BE2C (cell line): ENCODE measurements around the gene MPP3.
A peak's percentile ranks its signal among the peaks of the same experiment; 100 is the strongest.

Experiments used
- DNase-seq: peaks from one replicate; pipeline ENCODE4 v3.0.0-alpha.2; 2020
- H3K27me3 ChIP-seq: fragments of 250-450 bp; sonication (Bioruptor Pico); 2 replicates; pipeline ENCODE4 v1.5.1; 2020; ENCODE audit warnings: mild to moderate bottlenecking
- H3K36me3 ChIP-seq: fragments of 250-450 bp; sonication (Bioruptor Pico); 2 replicates; pipeline ENCODE4 v1.5.1; 2020; ENCODE audit warnings: mild to moderate bottlenecking
- H3K4me1 ChIP-seq: fragments of 250-450 bp; sonication (Bioruptor Pico); 2 replicates; pipeline ENCODE4 v1.5.1; 2020
- H3K4me3 ChIP-seq: 2 replicates; pipeline ENCODE4 v1.5.1; 2011; ENCODE audit warnings: low read depth, low read length
- H3K9me3 ChIP-seq: fragments of 250-450 bp; sonication (Bioruptor Pico); 2 replicates; pipeline ENCODE4 v1.5.1; 2020
- TF ChIP-seq, protein P1 (sequence below): IDR thresholded peaks from 2 replicates; pipeline ENCODE4 v1.5.1; 2012; ENCODE audit warnings: mild to moderate bottlenecking, low read depth, low read length

The MPP3 gene

GRCh38 chr17:43841282-43841681 lies 8.3 kb upstream of the MPP3 start:
- H3K4me3 ChIP-seq = no peak overlapping the region
- H3K9me3 ChIP-seq = no peaks in the 10 kb centered on the region
- H3K36me3 ChIP-seq = no peaks in the 10 kb centered on the region
- 0 out of 2 replicates have a peak, but pooled peaks cover 3% of the 10 kb centered on the region for H3K27me3 ChIP-seq
- H3K4me1 ChIP-seq = peaks cover 5% of the 10 kb centered on the region
- no peak for DNase-seq
- TF ChIP-seq, protein P1, sequence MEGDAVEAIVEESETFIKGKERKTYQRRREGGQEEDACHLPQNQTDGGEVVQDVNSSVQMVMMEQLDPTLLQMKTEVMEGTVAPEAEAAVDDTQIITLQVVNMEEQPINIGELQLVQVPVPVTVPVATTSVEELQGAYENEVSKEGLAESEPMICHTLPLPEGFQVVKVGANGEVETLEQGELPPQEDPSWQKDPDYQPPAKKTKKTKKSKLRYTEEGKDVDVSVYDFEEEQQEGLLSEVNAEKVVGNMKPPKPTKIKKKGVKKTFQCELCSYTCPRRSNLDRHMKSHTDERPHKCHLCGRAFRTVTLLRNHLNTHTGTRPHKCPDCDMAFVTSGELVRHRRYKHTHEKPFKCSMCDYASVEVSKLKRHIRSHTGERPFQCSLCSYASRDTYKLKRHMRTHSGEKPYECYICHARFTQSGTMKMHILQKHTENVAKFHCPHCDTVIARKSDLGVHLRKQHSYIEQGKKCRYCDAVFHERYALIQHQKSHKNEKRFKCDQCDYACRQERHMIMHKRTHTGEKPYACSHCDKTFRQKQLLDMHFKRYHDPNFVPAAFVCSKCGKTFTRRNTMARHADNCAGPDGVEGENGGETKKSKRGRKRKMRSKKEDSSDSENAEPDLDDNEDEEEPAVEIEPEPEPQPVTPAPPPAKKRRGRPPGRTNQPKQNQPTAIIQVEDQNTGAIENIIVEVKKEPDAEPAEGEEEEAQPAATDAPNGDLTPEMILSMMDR = no peak

DNA sequence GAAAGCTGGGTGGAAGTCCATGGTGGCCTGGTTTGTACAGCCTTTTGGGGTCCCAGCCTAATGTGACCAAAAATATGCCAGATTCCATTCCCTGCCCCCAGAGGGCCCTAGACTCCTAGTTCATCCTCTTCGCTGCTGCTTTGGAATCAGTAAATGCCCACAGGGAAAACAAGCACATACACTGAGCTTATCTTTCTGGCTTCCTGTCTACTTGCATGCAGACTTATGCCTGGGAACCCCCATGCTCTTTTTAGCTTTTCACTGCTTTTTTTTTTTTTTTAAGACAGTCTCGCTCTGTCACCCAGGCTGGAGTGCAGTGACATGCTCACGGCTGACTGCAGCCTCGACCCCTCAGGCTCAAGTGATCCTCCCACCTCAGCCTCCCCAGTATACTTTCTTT lies 7.9 kb upstream of the MPP3 start:
- no peak overlapping the region for H3K4me3 ChIP-seq
- TF ChIP-seq, protein P1 = peak; percentile 66
- H3K9me3 ChIP-seq = no peaks in the 10 kb centered on the region
- H3K27me3 ChIP-seq = 0 out of 2 replicates have a peak, but pooled peaks cover 3% of the 10 kb centered on the region
- peak; percentile 52 for DNase-seq
- no peaks in the 10 kb centered on the region for H3K36me3 ChIP-seq
- H3K4me1 ChIP-seq = peaks cover 5% of the 10 kb centered on the region

DNA sequence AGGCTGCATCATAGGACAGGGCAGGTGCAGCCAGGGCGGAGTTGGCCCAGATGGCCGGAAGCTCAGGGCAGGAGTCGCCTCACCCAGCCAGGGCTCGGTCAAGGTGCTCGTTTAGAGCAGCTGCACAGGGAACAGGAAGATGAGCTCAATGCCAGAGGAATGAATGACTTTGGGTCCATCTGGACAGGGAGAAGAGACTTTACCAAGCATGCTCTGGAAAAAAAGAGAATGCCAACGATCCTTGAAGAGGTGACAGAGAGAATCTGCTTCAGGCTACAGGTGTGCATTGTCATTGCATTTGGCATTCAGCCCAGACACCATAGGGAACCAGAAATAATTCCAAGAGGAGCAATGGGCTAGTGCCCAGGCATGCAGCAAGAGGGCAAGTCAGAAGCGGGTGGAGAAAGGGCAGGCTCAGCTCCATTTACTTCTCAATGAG lies 6.7 kb upstream of the MPP3 start:
- Histone ChIP-seq H3K27me3 (0 out of 2 replicates have a peak, but pooled peaks cover 3% of the 10 kb centered on the region), H3K4me1 (peaks cover 5% of the 10 kb centered on the region), H3K4me3 (no peak overlapping the region), H3K36me3 (no peaks in the 10 kb centered on the region), H3K9me3 (no peaks in the 10 kb centered on the region)
- peak; percentile 31 for DNase-seq
- TF ChIP-seq, protein P1 = no peak

DNA sequence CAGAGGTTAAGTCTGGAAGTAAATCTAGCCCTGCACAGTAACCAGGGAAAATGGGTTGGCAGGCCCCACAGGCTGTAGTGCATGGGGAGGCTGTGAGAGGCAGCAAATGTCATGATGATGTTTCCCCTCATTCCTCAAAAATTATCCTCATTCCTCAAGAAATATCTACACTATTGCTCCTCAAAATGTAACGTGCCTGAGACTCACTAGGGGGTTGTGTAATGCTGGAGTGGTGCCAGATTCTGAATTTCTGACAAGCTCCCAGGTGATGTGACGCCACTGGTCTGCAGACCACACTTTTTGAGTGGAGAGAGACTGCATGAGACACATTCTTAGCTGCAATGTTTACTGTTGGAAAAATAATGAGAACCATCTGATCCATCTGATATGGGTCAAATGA lies 1.2 kb upstream of the MPP3 start:
- TF ChIP-seq, protein P1 = no peak
- Histone ChIP-seq H3K4me1 (no peaks in the 10 kb centered on the region), H3K27me3 (peaks cover 7% of the 10 kb centered on the region), H3K9me3 (no peaks in the 10 kb centered on the region), H3K36me3 (no peaks in the 10 kb centered on the region), H3K4me3 (no peak overlapping the region)
- no peak for DNase-seq

DNA sequence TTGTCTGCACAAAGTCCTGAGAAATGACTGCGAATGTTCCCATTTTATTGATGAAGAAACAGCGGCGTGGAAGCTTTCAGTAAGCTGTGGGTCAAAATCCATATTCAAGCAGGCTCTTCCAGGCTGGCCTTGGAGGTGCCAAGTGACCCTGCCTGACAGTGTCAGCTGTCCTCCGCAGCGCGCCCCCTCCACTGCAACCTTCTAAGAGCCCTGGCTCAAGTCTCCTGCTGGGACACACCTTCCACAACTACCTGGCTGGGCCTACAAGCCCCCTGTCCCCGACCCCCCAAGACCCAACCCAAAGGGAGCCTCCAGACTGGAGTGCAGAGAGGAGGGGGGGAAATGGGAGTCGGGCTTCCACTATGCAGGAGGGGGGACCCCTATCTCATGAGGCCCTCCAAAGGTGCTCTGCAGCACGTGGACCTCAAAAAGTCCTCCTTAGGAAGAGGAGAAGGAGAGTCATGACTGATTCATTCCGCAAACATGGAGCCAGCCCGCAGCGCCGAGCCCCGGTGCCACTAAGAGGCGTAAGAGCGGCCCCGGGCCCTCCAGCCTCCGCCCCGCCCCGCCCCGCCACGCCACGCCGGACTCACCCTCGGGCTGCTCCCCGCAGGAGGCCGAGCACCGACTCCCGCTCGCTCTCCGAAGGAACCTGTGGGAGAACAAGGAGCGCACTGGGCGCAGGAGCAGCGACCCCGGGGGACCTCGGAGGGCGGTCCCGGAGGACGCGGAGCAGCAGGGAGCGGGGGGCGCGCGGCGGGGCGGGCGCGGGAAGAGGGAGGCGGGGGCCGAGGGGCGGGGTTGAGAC lies 574 bp downstream of the MPP3 start:
- DNase-seq = peak; percentile 56
- H3K27me3 ChIP-seq = peaks cover 7% of the 10 kb centered on the region

More for the DNA sequence above, 574 bp downstream of the MPP3 start:
- no peaks in the 10 kb centered on the region for H3K9me3 ChIP-seq
- H3K36me3 ChIP-seq = no peaks in the 10 kb centered on the region
- no peaks in the 10 kb centered on the region for H3K4me1 ChIP-seq
- TF ChIP-seq, protein P1 = no peak
- H3K4me3 ChIP-seq = peak overlapping the region; percentile 54
